B cell (primary cell): Measurements from ENCODE around the gene COX6A2. TPM values are rescaled to one million over a fixed set of nuclear protein-coding genes. Genes with fewer than 3 reads are reported as not detected.
A peak's percentile ranks its signal among the peaks of the same experiment; 100 is the strongest.

Experiments
- ATAC-seq: fragments of 200-7000 bp; cut with Tn5 transposase; one replicate; pipeline ENCODE4 v1.10.0; 2021; ENCODE audit warnings: low read depth, mild to moderate bottlenecking, moderate number of reproducible peaks, moderate library complexity
- CTCF ChIA-PET: fragments of 350-600 bp; sonication (Branson Sonifier 250); formaldehyde crosslinking; loops from one replicate; lab custom pipeline; 2021; ENCODE audit warnings: antibody characterized with exemption, inconsistent platforms; lab: Charles Lee
- POLR2A ChIA-PET: fragments of 350-600 bp; sonication (Branson Sonifier 250); formaldehyde crosslinking; loops from one replicate; lab custom pipeline; 2021; ENCODE audit warnings: antibody characterized with exemption; lab: Charles Lee
- DNase-seq: peaks from one replicate; pipeline ENCODE4 v3.0.0; 2013
- H2AFZ ChIP-seq: 2 replicates; pipeline ENCODE4 v1.6.1; 2012; ENCODE audit warnings: mild to moderate bottlenecking, low read depth, low read length; ENCODE audit not compliant: insufficient read depth, poor library complexity, severe bottlenecking
- H3K27ac ChIP-seq, 2 donors: 1 replicate in 1 of 2; 2 replicates in 1 of 2; pipeline ENCODE4 v1.5.1; 2012 to 2013; ENCODE audit warnings: low read length in 2 of 2, mild to moderate bottlenecking in 2 of 2, moderate library complexity in 1 of 2
- H3K27me3 ChIP-seq, 4 experiments: fragments of 200-600 bp in 1 of 4; sonication (generic) in 1 of 4; replicated peaks in 1 of 4; 1 replicate in 2 of 4; 2 replicates in 2 of 4; pipeline versions ENCODE4 v1.6.1 to v1.7.0; 2013 to 2016; ENCODE audit warnings: low read length in 3 of 4, mild to moderate bottlenecking in 2 of 4, mixed read lengths in 1 of 4, moderate library complexity in 1 of 4; ENCODE audit not compliant: insufficient read depth in 4 of 4, control insufficient read depth in 3 of 4; ENCODE audit errors: control extremely low read depth in 1 of 4
- H3K36me3 ChIP-seq, 2 experiments: replicated peaks in 1 of 2; 1 replicate in 1 of 2; 2 replicates in 1 of 2; pipeline versions ENCODE4 v1.6.1 to v1.7.1; 2013; ENCODE audit warnings: low read length in 1 of 2; ENCODE audit not compliant: insufficient read depth in 2 of 2, control insufficient read depth in 1 of 2; ENCODE audit errors: control extremely low read depth in 1 of 2, extremely low read depth in 1 of 2
- H3K4me1 ChIP-seq, 2 donors: fragments of 200-600 bp in 1 of 2; sonication (generic) in 1 of 2; 1 replicate in 1 of 2; 2 replicates in 1 of 2; pipeline versions ENCODE4 v1.5.1 to v1.6.1; 2013 to 2017; ENCODE audit warnings: low read length in 2 of 2; ENCODE audit not compliant: control insufficient read depth in 2 of 2, insufficient read depth in 2 of 2
- H3K4me2 ChIP-seq: replicated peaks from 2 replicates; pipeline ENCODE3; 2012; ENCODE audit warnings: mild to moderate bottlenecking, low read depth, low read length; ENCODE audit not compliant: poor library complexity, severe bottlenecking
- H3K4me3 ChIP-seq, 5 experiments: fragments of 200-600 bp in 1 of 5; sonication (generic) in 1 of 5; 1 replicate in 3 of 5; 2 replicates in 2 of 5; pipeline versions ENCODE4 v1.5.1 to v1.7.0; 2011 to 2016; ENCODE audit warnings: low read length in 4 of 5, mild to moderate bottlenecking in 4 of 5, low read depth in 2 of 5, control low read depth in 1 of 5, moderate library complexity in 1 of 5; ENCODE audit not compliant: insufficient read depth in 1 of 5; ENCODE audit errors: control extremely low read depth in 1 of 5, extremely low read depth in 1 of 5
- H3K79me2 ChIP-seq: fragments of 200-600 bp; sonication (generic); one replicate; pipeline ENCODE4 v1.6.0; 2016; ENCODE audit warnings: low read length; ENCODE audit not compliant: control insufficient read depth, insufficient read depth
- H3K9ac ChIP-seq: fragments of 200-600 bp; sonication (generic); 2 replicates; pipeline ENCODE4 v1.6.1; 2017; ENCODE audit warnings: mild to moderate bottlenecking, low read length, moderate library complexity
- H3K9me3 ChIP-seq, 3 donors: one replicate each; pipeline versions ENCODE4 v1.6.1 to v1.7.1; 2013; ENCODE audit warnings: low read length in 2 of 3; ENCODE audit not compliant: control insufficient read depth in 2 of 3, insufficient read depth in 1 of 3; ENCODE audit errors: control extremely low read depth in 1 of 3
- H4K20me1 ChIP-seq: 2 replicates; pipeline ENCODE4 v1.6.0; 2012; ENCODE audit warnings: mild to moderate bottlenecking, low read length; ENCODE audit not compliant: insufficient read depth, control insufficient read depth, poor library complexity, severe bottlenecking
- H3K27ac Mint-ChIP-seq: one replicate; pipeline ENCODE4 v1.8.0; 2021; ENCODE audit warnings: mixed read lengths
- H3K27me3 Mint-ChIP-seq: one replicate; pipeline ENCODE4 v1.8.0; 2021; ENCODE audit warnings: mixed read lengths
- H3K4me1 Mint-ChIP-seq: one replicate; pipeline ENCODE4 v1.8.0; 2021; ENCODE audit warnings: mixed read lengths
- H3K4me3 Mint-ChIP-seq: one replicate; pipeline ENCODE4 v1.8.0; 2021; ENCODE audit warnings: mixed read lengths
- H3K9me3 Mint-ChIP-seq: one replicate; pipeline ENCODE4 v1.8.0; 2022; ENCODE audit warnings: mixed read lengths; ENCODE audit not compliant: insufficient read depth
- EZH2 ChIP-seq: IDR thresholded peaks from 2 replicates; pipeline ENCODE4 v1.6.1; 2012; ENCODE audit warnings: borderline replicate concordance, low read depth, mild to moderate bottlenecking, moderate library complexity, low read length; ENCODE audit not compliant: insufficient read depth, poor library complexity, severe bottlenecking
- WGBS: methylation state at CpG from one replicate; pipeline ENCODE4 v1.1.5; 2013; ENCODE audit warnings: missing lambda C conversion rate; ENCODE audit not compliant: insufficient coverage; 5-methylcytosine and 5-hydroxymethylcytosine counted together
- intact Hi-C: fragments of 100-400 bp; cut with micrococcal nuclease; formaldehyde crosslinking; loops from one replicate; pipeline ENCODE4 v1.10.0; 2022
- polyA minus RNA-seq: library from RNA; depleted of rRNA, polyadenylated mRNA; stranded (reverse); fragments of >200 nt; gene quantifications from 2 replicates; pipeline ENCODE4 v1.2.3, GENCODE V29; 2012
- polyA plus RNA-seq: library from polyadenylated mRNA; depleted of rRNA; stranded (reverse); fragments of >200 nt; gene quantifications from 2 replicates; pipeline ENCODE4 v1.2.3, GENCODE V29; 2012
- total RNA-seq, 2 donors: library from RNA; stranded (reverse); fragments of 120-200 nt in 1 of 2; gene quantifications; 1 replicate in 1 of 2; 2 replicates in 1 of 2; pipeline versions ENCODE4 v1.2.3 to v1.2.4, GENCODE V29; 2013 to 2022
- TF ChIP-seq, protein P1 (sequence below): fragments of 200-600 bp; IDR thresholded peaks from one replicate; pipeline ENCODE4 v1.8.0; 2022; ENCODE audit warnings: antibody characterized with exemption, mild to moderate bottlenecking

Gene COX6A2
- total RNA-seq (not detected in 2 replicates), polyA plus RNA-seq (not detected in 2 replicates), polyA minus RNA-seq (not detected in 2 replicates)
- total RNA-seq (2013), result 5.2 TPM

DNA sequence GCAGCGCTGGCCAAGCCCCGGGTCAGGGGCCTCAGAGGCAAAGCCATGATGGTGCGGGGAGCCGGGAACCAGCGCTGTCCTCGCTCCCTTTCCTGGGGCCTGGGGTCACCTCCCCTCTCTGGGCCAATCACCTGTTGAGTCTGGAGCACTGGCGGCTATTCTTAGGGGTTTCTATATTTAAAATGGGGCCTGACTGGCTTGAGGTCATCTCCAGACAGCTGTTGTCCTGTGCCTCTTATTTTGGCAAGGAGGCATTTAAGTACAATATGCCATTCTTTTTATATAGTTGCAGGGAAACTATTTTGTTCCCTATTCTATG lies at the start of gene COX6A2:
TSS of gene COX6A2 (minus strand) at position 82 of the 319 bp plus-strand sequence. CDS start at position 47, 35 bp downstream.
- no peak within 1 kb of the TSS for H3K27ac Mint-ChIP-seq
- Histone ChIP-seq H3K27me3 (no peaks in the 10 kb centered on the region), H3K27ac (no peak within 1 kb of the TSS), H3K36me3 (no peaks in the 10 kb centered on the region), H2AFZ (peak within 1 kb of the TSS; percentile 62), H3K79me2 (no peaks in the 10 kb centered on the region), H4K20me1 (no peaks in the 10 kb centered on the region), H3K4me3 (peak within 1 kb of the TSS in 4 of 5 experiments; percentile 2 to 40 (median 20)), H3K4me2 (peak within 1 kb of the TSS; percentile 71), H3K9me3 (peaks cover 0 to 9% (median 0%) of the 10 kb centered on the region in 3 donors), H3K4me1 (peaks cover 3 to 7% of the 10 kb centered on the region in 2 donors), H3K9ac (no peak within 1 kb of the TSS)
- no peaks in the 10 kb centered on the region for H3K9me3 Mint-ChIP-seq
- CTCF ChIA-PET, result interaction anchor here (1.6 kb wide), 1 partner anchor 11 kb away, joined by 3 read pairs; no protein-coding TSS in a partner anchor
- intact Hi-C loops, result no loop called here
- no peak for DNase-seq
- H3K4me3 Mint-ChIP-seq, result peak within 1 kb of the TSS; percentile 45
- ATAC-seq, result no peak
- peaks cover 2% of the 10 kb centered on the region for H3K4me1 Mint-ChIP-seq
- POLR2A ChIA-PET, result no interaction called here
- H3K27me3 Mint-ChIP-seq, result peaks cover 15% of the 10 kb centered on the region
- WGBS, result 90% methylated on average over 6 of the region's 7 CpGs
- TF ChIP-seq, protein P1, sequence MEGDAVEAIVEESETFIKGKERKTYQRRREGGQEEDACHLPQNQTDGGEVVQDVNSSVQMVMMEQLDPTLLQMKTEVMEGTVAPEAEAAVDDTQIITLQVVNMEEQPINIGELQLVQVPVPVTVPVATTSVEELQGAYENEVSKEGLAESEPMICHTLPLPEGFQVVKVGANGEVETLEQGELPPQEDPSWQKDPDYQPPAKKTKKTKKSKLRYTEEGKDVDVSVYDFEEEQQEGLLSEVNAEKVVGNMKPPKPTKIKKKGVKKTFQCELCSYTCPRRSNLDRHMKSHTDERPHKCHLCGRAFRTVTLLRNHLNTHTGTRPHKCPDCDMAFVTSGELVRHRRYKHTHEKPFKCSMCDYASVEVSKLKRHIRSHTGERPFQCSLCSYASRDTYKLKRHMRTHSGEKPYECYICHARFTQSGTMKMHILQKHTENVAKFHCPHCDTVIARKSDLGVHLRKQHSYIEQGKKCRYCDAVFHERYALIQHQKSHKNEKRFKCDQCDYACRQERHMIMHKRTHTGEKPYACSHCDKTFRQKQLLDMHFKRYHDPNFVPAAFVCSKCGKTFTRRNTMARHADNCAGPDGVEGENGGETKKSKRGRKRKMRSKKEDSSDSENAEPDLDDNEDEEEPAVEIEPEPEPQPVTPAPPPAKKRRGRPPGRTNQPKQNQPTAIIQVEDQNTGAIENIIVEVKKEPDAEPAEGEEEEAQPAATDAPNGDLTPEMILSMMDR, result no peak
- no peak for TF ChIP-seq EZH2
